HG03439 (cell line): ENCODE results near the gene CES4A.

Source experiments
- ATAC-seq: cut with Tn5 transposase; IDR thresholded peaks from one replicate; pipeline ENCODE4 v1.9.1; 2021; ENCODE audit warnings: mild to moderate bottlenecking, moderate library complexity; ENCODE audit not compliant: unreplicated experiment

The CES4A gene

GRCh38 chr16:67017810-67018488 lies 29.6 kb downstream of the CES4A start:
- ATAC-seq = peak; percentile 72

- ATAC-seq = no peak
Measured at GRCh38 chr16:67019171-67019570, 30.8 kb downstream of the CES4A start.

- no peak for ATAC-seq
Measured at GRCh38 chr16:67021321-67021720, 32.9 kb downstream of the CES4A start.

- ATAC-seq = no peak
Measured at GRCh38 chr16:67022531-67023214, 34.3 kb downstream of the CES4A start.

GRCh38 chr16:67023689-67024088 lies 35.3 kb downstream of the CES4A start:
- ATAC-seq = no peak

- ATAC-seq = no peak
Measured at GRCh38 chr16:67024384-67025209, 36.2 kb downstream of the CES4A start.

GRCh38 chr16:67025210-67025550 lies 36.8 kb downstream of the CES4A start:
- ATAC-seq = no peak

- ATAC-seq = no peak
Measured at GRCh38 chr16:67026570-67026969, 38.2 kb downstream of the CES4A start.

GRCh38 chr16:67027046-67027445 lies 38.7 kb downstream of the CES4A start:
- ATAC-seq = no peak

- no peak for ATAC-seq
Measured at GRCh38 chr16:67028167-67028695, 39.8 kb downstream of the CES4A start.

GRCh38 chr16:67028696-67029253 lies 40.4 kb downstream of the CES4A start, which contains the start of gene CBFB:
CBFB (plus strand) TSS chr16:67029149; CDS start chr16:67029408, 259 bp downstream.
- ATAC-seq = peak; percentile 75

- ATAC-seq = peak; percentile 47
Measured at GRCh38 chr16:67029254-67030096, 41.1 kb downstream of the CES4A start.

GRCh38 chr16:67030221-67030962 lies 42.0 kb downstream of the CES4A start:
- ATAC-seq = no peak

- ATAC-seq = no peak
Measured at GRCh38 chr16:67034487-67034886, 46.1 kb downstream of the CES4A start.

- ATAC-seq = no peak
Measured at GRCh38 chr16:67035364-67035763, 47.0 kb downstream of the CES4A start.

GRCh38 chr16:67036323-67036741 lies 47.9 kb downstream of the CES4A start:
- no peak for ATAC-seq

GRCh38 chr16:67039260-67040020 lies 51.1 kb downstream of the CES4A start:
- ATAC-seq = no peak

GRCh38 chr16:67040166-67040565 lies 51.8 kb downstream of the CES4A start:
- ATAC-seq = no peak

GRCh38 chr16:67040906-67041305 lies 52.5 kb downstream of the CES4A start:
- no peak for ATAC-seq
